OCI-LY7 (cell line): Measurements from ENCODE around the gene SLC5A10. TPM values are rescaled to one million over a fixed set of nuclear protein-coding genes. Genes with fewer than 3 reads are reported as not detected.
A peak's percentile ranks its signal among the peaks of the same experiment; 100 is the strongest.

Source experiments
- Bru-seq: library from RNA; stranded (reverse); fragments of 400-500 nt; gene quantifications from one replicate; lab custom pipeline; 2021; lab: Mats Ljungman, UMichigan
- BruChase-seq, 2 experiments: library from RNA; stranded (reverse); fragments of 400-500 nt; gene quantifications; one replicate each; lab custom pipeline; 2021; lab: Mats Ljungman, UMichigan
- BruUV-seq: library from RNA; stranded (reverse); fragments of 400-500 nt; replicated peaks from 2 replicates; lab custom pipeline; 2021; lab: Mats Ljungman, UMichigan
- CTCF ChIA-PET: fragments of 300-600 bp; sonication (Branson Sonifier 250); formaldehyde crosslinking; loops from one replicate; lab custom pipeline; 2022; ENCODE audit warnings: antibody characterized with exemption; ENCODE audit not compliant: unreplicated experiment; lab: Charles Lee
- POLR2A ChIA-PET: fragments of 300-600 bp; sonication (Branson Sonifier 250); formaldehyde crosslinking; loops from one replicate; lab custom pipeline; 2022; ENCODE audit warnings: antibody characterized with exemption; lab: Charles Lee
- DNase-seq: peaks from one replicate; pipeline ENCODE4 v3.0.0-alpha.2; 2015; ENCODE audit warnings: low spot score
- H2AFZ ChIP-seq: fragments of 200-600 bp; sonication (generic), shearing (Covaris generic); 2 replicates; pipeline ENCODE4 v1.6.1; 2014; ENCODE audit warnings: mild to moderate bottlenecking, antibody characterized with exemption, low read length, moderate library complexity
- H3K27ac ChIP-seq: fragments of 200-600 bp; sonication (generic); 2 replicates; pipeline ENCODE4 v1.5.1; 2014; ENCODE audit warnings: mixed run types, low read depth, mild to moderate bottlenecking, moderate library complexity, low read length, inconsistent platforms; ENCODE audit not compliant: poor library complexity, severe bottlenecking
- H3K36me3 ChIP-seq: fragments of 200-600 bp; sonication (generic); 2 replicates; pipeline ENCODE4 v1.6.1; 2014; ENCODE audit warnings: mild to moderate bottlenecking, antibody characterized with exemption, low read length, moderate library complexity, mixed read lengths; ENCODE audit not compliant: insufficient read depth
- H3K4me1 ChIP-seq: fragments of 200-600 bp; sonication (generic); 2 replicates; pipeline ENCODE4 v1.5.1; 2014; ENCODE audit warnings: mild to moderate bottlenecking, low read length; ENCODE audit not compliant: insufficient read depth, poor library complexity, severe bottlenecking
- H3K4me2 ChIP-seq: fragments of 200-600 bp; sonication (generic); 2 replicates; pipeline ENCODE4 v1.6.1; 2014; ENCODE audit warnings: mild to moderate bottlenecking, low read length
- H3K4me3 ChIP-seq: fragments of 200-600 bp; sonication (generic); 2 replicates; pipeline ENCODE4 v1.5.1; 2014; ENCODE audit warnings: mild to moderate bottlenecking, low read depth, low read length; ENCODE audit not compliant: poor library complexity, severe bottlenecking
- H3K79me2 ChIP-seq: fragments of 200-600 bp; sonication (generic); 2 replicates; pipeline ENCODE4 v1.6.1; 2016; ENCODE audit warnings: low read depth, mild to moderate bottlenecking, low read length, moderate library complexity, mixed read lengths; ENCODE audit not compliant: insufficient read depth
- H3K9me2 ChIP-seq: fragments of 200-600 bp; sonication (generic); 2 replicates; pipeline ENCODE4 v1.6.1; 2016; ENCODE audit warnings: mild to moderate bottlenecking, low read length, mixed read lengths; ENCODE audit not compliant: insufficient read depth
- H3K9me3 ChIP-seq: fragments of 200-600 bp; sonication (generic); 2 replicates; pipeline ENCODE4 v1.6.1; 2014; ENCODE audit warnings: mild to moderate bottlenecking, mixed run types, low read length, mixed read lengths
- H4K20me1 ChIP-seq: fragments of 200-600 bp; sonication (generic); 2 replicates; pipeline ENCODE4 v1.6.1; 2014; ENCODE audit warnings: mild to moderate bottlenecking, antibody characterized with exemption, low read length, moderate library complexity, mixed read lengths; ENCODE audit not compliant: insufficient read depth
- CTCF ChIP-seq: fragments of 200-600 bp; sonication (generic); conservative IDR thresholded peaks from 2 replicates; pipeline ENCODE4 v1.5.1; 2014; ENCODE audit warnings: mild to moderate bottlenecking, antibody characterized with exemption, low read length, moderate library complexity, mixed read lengths
- EZH2phosphoT487 ChIP-seq: fragments of 200-600 bp; sonication (generic); IDR thresholded peaks from 2 replicates; pipeline ENCODE4 v1.6.1; 2018; ENCODE audit warnings: low read depth, borderline replicate concordance, mild to moderate bottlenecking, mixed run types, antibody characterized with exemption, low read length, moderate library complexity, mixed read lengths
- intact Hi-C: fragments of 100-400 bp; cut with micrococcal nuclease; formaldehyde crosslinking; loops from one replicate; pipeline ENCODE4 v1.10.0; 2022; ENCODE audit not compliant: unreplicated experiment
- long read RNA-seq: library from polyadenylated mRNA; stranded (forward); transcript quantifications from one replicate; pipeline ENCODE4 v2.0.0, GENCODE V29; 2022
- total RNA-seq, 2 experiments: library from RNA; depleted of rRNA in 1 of 2; stranded (reverse); fragments of >200 nt in 1 of 2; shearing (Covaris generic) in 1 of 2; gene quantifications; 2 replicates each; pipeline ENCODE4 v1.2.3, GENCODE V29; 2014 to 2022

SLC5A10 gene
- total RNA-seq (2014; rRNA removed; shearing (Covaris generic)) (not detected in 2 replicates), total RNA-seq (2022) (not detected in 2 replicates), Bru-seq, nascent RNA (percentile 6 among the genes with signal in this experiment), BruChase-seq, experiment 1, labeled RNA remaining after a 6-hour chase (percentile 6 among the genes with signal in this experiment), BruChase-seq, experiment 2, labeled RNA remaining after a 2-hour chase (percentile 8 among the genes with signal in this experiment)
- long read RNA-seq, partial matches to known transcripts = 0 of 18 reads
- long read RNA-seq, other reads (novel, unspliced or antisense) = 18 of 18 reads

GRCh38 chr17:18951941-18952842 is at the start of gene SLC5A10:
Gene SLC5A10 (plus strand): TSS chr17:18952165. CDS start chr17:18952206, 41 bp downstream.
- intact Hi-C loops = no loop called here
- no peaks in the 10 kb centered on the region for H3K9me3 ChIP-seq
- H3K4me2 ChIP-seq = no peak within 1 kb of the TSS
- CTCF ChIA-PET = no interaction called here
- no peaks in the 10 kb centered on the region for H3K79me2 ChIP-seq
- no peak within 1 kb of the TSS for H3K4me3 ChIP-seq
- no peak within 1 kb of the TSS for H2AFZ ChIP-seq
- TF ChIP-seq CTCF = peak; percentile 26; the same call in 1 of the 2 replicates
- TF ChIP-seq EZH2phosphoT487 = no peak
- no TSS peak for BruUV-seq
- H3K27ac ChIP-seq = no peak within 1 kb of the TSS
- POLR2A ChIA-PET = no interaction called here
- no peaks in the 10 kb centered on the region for H3K36me3 ChIP-seq
- no peaks in the 10 kb centered on the region for H4K20me1 ChIP-seq
- H3K4me1 ChIP-seq = no peaks in the 10 kb centered on the region
- H3K9me2 ChIP-seq = no peaks in the 10 kb centered on the region
- DNase-seq = no peak

- Histone ChIP-seq H4K20me1 (no peaks in the 10 kb centered on the region), H2AFZ (no peak overlapping the region), H3K79me2 (no peaks in the 10 kb centered on the region; the same call in 1 of the 2 replicates), H3K27ac (no peak overlapping the region), H3K4me2 (no peak overlapping the region), H3K9me2 (no peaks in the 10 kb centered on the region), H3K4me1 (peaks cover 26% of the 10 kb centered on the region), H3K9me3 (no peaks in the 10 kb centered on the region; the same call in 1 of the 2 replicates), H3K36me3 (peaks cover 48% of the 10 kb centered on the region), H3K4me3 (no peak overlapping the region)
- BruUV-seq = no TSS peak
- CTCF ChIA-PET = no interaction called here
- no peak for DNase-seq
- no peak for TF ChIP-seq CTCF
- no peak for TF ChIP-seq EZH2phosphoT487
- POLR2A ChIA-PET = interaction anchor here (1.0 kb wide), 1 partner anchor 19 kb away, joined by 4 read pairs; no protein-coding TSS in a partner anchor
- intact Hi-C loops = no loop called here
These were observed 47.5 kb upstream of the SLC5A10 start for GRCh38 chr17:18904482-18904881.
